Measurements from ENCODE around the gene SAMD13.

Gene SAMD13

DNA sequence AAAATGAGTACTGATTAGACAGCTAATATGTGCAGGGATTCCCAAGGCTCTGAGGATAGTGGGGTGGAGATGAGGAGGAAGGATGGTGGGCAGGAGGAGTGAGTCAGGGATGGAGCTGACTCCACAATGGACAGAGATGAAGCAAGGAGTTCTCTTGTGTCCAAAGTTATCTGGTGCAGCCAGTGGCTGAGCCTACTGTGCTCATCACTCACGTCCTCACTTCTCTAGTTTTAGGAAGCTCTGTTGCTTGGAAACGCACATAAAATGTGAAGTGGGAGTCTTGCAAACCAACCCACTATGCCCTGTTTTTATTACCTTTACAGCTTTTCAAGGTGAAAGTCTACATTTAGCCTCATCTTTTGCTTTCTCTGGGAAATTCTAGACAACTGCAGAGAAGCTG, 36.5 kb upstream of the SAMD13 start:
- DNase-seq (ENCODE audit: insufficient read length, low spot score) (no peak), FAIRE-seq (no peak)
- TF ChIP-seq TAF1 (IDR thresholded peaks at IDR 0.05; ENCODE audit: low read depth, low read length) (no peak), POLR2A (IDR thresholded peaks at IDR 0.05; ENCODE audit: low read depth, low read length) (no peak), POLR2AphosphoS5 (IDR thresholded peaks at IDR 0.05; ENCODE audit: low read depth, low read length) (no peak), SPI1 (IDR thresholded peaks at IDR 0.05; ENCODE audit: low read depth, low read length) (no peak), POU2F2 (IDR thresholded peaks at IDR 0.05; ENCODE audit: low read depth, low read length) (no peak), PAX5 (IDR thresholded peaks at IDR 0.05; ENCODE audit: insufficient read depth, low read length, severe bottlenecking) (no peak)

GRCh38 chr1:84265867-84266266, 35.6 kb upstream of the SAMD13 start:
- no peak for FAIRE-seq
- DNase-seq (ENCODE audit: insufficient read length, low spot score): no peak
- no peak for TF ChIP-seq POU2F2 (IDR thresholded peaks at IDR 0.05; ENCODE audit: low read depth, low read length)

DNA sequence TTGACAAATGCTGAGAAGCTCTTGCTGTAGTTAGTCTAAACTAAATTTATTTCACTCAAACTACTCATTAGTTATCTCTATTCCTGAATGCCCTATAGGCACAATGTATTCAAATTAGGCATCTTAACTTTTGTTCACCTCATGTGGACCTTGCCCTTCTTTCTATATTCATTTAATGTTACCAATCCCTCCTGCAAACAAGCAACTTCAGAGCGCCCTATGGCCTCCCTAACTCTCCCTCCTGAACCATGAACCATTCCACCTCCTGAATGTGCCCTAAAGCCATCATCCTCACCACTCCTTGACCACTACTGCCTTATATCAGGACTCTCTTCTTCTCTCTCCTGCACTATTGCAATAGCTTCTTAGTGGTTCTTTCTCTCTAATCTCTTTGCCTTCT, 34.8 kb upstream of the SAMD13 start:
- no peak for TF ChIP-seq POU2F2 (IDR thresholded peaks at IDR 0.05; ENCODE audit: low read depth, low read length)
- no peak for TF ChIP-seq TAF1 (IDR thresholded peaks at IDR 0.05; ENCODE audit: low read depth, low read length)
- TF ChIP-seq PAX5 (IDR thresholded peaks at IDR 0.05; ENCODE audit: insufficient read depth, low read length, severe bottlenecking): no peak
- TF ChIP-seq POLR2AphosphoS5 (IDR thresholded peaks at IDR 0.05; ENCODE audit: low read depth, low read length): no peak
- no peak for TF ChIP-seq POLR2A (IDR thresholded peaks at IDR 0.05; ENCODE audit: low read depth, low read length)
- no peak for TF ChIP-seq SPI1 (IDR thresholded peaks at IDR 0.05; ENCODE audit: low read depth, low read length)
- DNase-seq (ENCODE audit: insufficient read length, low spot score): no peak
- no peak for FAIRE-seq

DNA sequence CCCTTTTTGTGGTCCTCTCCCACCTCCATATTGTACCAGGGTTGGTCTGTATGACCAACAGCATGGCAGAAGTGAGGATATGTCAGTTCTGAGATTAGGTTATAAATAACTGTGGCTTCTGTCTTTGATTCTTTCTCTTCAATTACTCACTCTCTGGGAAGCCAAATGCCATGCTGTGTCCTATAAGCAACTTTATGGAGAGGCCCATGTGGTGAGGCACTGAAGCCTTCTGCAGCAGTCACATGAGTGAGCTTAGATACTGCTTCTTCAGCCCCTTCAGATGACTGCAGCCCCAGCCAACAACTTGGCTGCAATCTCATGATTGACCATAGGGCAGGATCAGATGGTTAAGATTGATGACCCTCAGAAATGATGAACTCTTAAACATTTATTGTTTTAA, 34.0 kb upstream of the SAMD13 start:
- no peak for FAIRE-seq
- TF ChIP-seq POLR2A (IDR thresholded peaks at IDR 0.05; ENCODE audit: low read depth, low read length) (no peak), SPI1 (IDR thresholded peaks at IDR 0.05; ENCODE audit: low read depth, low read length) (no peak), POU2F2 (IDR thresholded peaks at IDR 0.05; ENCODE audit: low read depth, low read length) (no peak), TAF1 (IDR thresholded peaks at IDR 0.05; ENCODE audit: low read depth, low read length) (no peak), POLR2AphosphoS5 (IDR thresholded peaks at IDR 0.05; ENCODE audit: low read depth, low read length) (no peak)
- no peak for DNase-seq (ENCODE audit: insufficient read length, low spot score)

- no peak for DNase-seq (ENCODE audit: insufficient read length, low spot score)
- no peak for FAIRE-seq
- TF ChIP-seq POLR2A (IDR thresholded peaks at IDR 0.05; ENCODE audit: low read depth, low read length) (no peak), PAX5 (IDR thresholded peaks at IDR 0.05; ENCODE audit: insufficient read depth, low read length, severe bottlenecking) (no peak)
Observed at GRCh38 chr1:84268346-84268745, 33.2 kb upstream of the SAMD13 start.

DNA sequence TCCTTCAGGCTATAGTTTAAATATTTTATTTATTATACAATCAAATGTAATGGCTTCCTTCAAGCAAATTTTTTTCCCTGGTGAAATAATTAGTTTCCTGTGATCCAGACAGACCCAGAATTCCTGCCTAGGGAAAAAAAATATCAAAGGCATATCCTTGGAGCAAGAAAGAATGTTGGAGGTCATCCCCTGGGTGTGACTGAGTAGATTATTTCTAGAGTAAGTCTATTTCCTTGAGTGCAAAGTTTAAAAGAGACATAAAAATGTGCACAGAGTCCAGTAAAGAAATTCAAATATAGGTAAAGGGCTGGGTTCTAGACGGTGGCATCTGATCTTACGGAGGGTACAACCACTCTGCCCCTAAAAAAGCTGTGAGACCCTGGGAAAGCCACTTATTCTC, 32.2 kb upstream of the SAMD13 start:
- no peak for DNase-seq (ENCODE audit: insufficient read length, low spot score)
- no peak for TF ChIP-seq POLR2A (IDR thresholded peaks at IDR 0.05; ENCODE audit: low read depth, low read length)
- no peak for TF ChIP-seq POLR2AphosphoS5 (IDR thresholded peaks at IDR 0.05; ENCODE audit: low read depth, low read length)
- TF ChIP-seq POU2F2 (IDR thresholded peaks at IDR 0.05; ENCODE audit: low read depth, low read length): no peak
- FAIRE-seq: no peak

DNA sequence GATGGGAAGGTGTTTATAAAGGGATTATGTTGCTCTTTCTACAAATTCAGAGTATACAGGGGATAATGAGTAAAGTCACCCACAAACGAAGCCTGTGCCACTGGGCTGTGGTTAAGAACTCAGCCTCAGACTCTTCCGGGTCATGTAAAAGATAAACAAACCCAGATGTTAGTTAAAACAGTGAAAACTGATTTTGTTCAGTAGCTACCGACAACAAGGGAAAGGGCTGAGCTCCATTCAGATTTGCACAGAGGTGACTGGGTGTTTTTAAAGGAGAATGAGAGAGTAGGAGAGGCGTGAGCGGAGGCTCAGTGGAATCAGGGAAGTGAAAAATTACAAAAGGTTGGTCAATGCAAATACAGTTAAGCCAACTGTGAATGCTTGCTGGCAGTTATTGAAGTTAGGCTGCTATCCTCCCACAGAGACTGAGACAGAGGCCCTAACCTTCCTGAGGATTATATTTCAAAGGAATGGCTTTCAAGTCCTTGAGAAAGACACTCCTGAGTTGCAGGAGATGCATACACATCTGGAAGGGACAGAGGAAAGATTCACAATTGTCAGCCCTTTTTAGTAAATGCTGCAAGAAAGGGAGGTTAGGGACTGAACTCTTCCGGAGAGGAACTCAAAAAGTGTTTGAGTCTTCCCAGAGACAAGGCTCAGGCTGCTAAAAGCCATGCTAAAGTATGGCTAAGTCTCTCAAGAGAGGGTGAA, 29.9 kb upstream of the SAMD13 start:
- FAIRE-seq (peak; percentile 96), DNase-seq (ENCODE audit: insufficient read length, low spot score) (peak; percentile 26)
- TF ChIP-seq TAF1 (IDR thresholded peaks at IDR 0.05; ENCODE audit: low read depth, low read length): no peak
- TF ChIP-seq POLR2A (IDR thresholded peaks at IDR 0.05; ENCODE audit: low read depth, low read length): no peak; the same call in 1 of the 2 replicates
- peak; percentile 88 for TF ChIP-seq SPI1 (IDR thresholded peaks at IDR 0.05; ENCODE audit: low read depth, low read length)
- peak; percentile 88; the same call in 1 of the 2 replicates for TF ChIP-seq POU2F2 (IDR thresholded peaks at IDR 0.05; ENCODE audit: low read depth, low read length)

DNA sequence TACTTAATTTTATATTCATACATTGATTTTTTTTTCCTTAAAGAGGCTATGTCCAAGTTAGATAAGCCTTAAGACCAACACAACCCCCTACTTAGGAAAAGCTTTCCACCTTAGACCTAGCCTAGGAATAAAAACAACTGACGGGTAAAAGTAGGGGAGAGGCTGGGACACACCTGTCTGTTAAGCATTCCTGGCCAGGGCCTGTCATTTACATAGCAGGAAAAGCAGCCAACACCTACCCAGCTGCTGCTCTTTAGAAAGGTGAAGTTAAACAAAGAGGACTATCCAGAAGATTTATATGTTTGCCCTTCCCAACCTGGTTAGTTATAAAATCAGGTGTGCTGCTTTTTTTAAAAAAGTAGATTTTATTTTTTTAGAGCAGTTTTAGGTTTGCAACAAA, 29.1 kb upstream of the SAMD13 start:
- TF ChIP-seq POU2F2 (IDR thresholded peaks at IDR 0.05; ENCODE audit: low read depth, low read length): no peak
- TF ChIP-seq TAF1 (IDR thresholded peaks at IDR 0.05; ENCODE audit: low read depth, low read length): no peak
- TF ChIP-seq POLR2AphosphoS5 (IDR thresholded peaks at IDR 0.05; ENCODE audit: low read depth, low read length): no peak
- no peak for TF ChIP-seq SPI1 (IDR thresholded peaks at IDR 0.05; ENCODE audit: low read depth, low read length)
- FAIRE-seq: no peak
- DNase-seq (ENCODE audit: insufficient read length, low spot score): no peak

DNA sequence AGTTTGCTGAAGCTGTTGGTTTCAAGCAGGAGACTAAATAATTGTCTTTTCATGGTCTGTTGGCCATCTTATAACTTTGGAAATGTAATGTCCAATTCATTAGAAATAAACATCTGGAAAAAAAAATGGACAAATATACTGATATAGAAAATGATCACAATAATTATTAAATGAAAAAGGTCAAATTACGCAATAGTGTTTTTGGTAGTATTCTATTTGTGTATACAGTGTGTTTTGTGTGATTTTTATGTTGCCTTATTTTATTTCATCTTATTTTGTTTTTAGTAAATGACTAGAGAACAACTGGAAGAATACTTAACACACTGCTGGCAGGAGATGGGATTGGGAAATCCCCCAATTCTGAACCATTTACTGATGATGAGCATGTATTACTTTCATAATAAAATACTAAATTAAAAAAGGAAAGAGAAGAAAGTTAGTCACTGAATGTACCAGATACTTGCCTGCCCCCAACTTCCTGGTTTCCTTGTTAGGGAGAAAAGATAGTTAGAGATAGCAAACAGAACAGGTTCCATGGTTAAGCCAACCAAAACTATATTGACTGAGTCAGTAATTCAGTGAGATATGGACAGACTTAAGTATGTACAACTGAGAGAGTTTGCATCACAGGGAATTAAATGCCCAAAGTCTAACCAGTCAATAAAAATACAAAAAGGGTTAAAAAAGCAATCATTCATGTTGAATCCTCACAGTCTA, 24.0 kb upstream of the SAMD13 start:
- TF ChIP-seq SPI1 (IDR thresholded peaks at IDR 0.05; ENCODE audit: low read depth, low read length) (no peak), POLR2AphosphoS5 (IDR thresholded peaks at IDR 0.05; ENCODE audit: low read depth, low read length) (no peak), POLR2A (IDR thresholded peaks at IDR 0.05; ENCODE audit: low read depth, low read length) (no peak), TAF1 (IDR thresholded peaks at IDR 0.05; ENCODE audit: low read depth, low read length) (no peak)
- no peak for DNase-seq (ENCODE audit: insufficient read length, low spot score)
- no peak for FAIRE-seq

GRCh38 chr1:84278905-84279304, 22.6 kb upstream of the SAMD13 start:
- FAIRE-seq: no peak
- TF ChIP-seq POLR2A (IDR thresholded peaks at IDR 0.05; ENCODE audit: low read depth, low read length) (no peak), PAX5 (IDR thresholded peaks at IDR 0.05; ENCODE audit: insufficient read depth, low read length, severe bottlenecking) (no peak), POLR2AphosphoS5 (IDR thresholded peaks at IDR 0.05; ENCODE audit: low read depth, low read length) (no peak), POU2F2 (IDR thresholded peaks at IDR 0.05; ENCODE audit: low read depth, low read length) (no peak), TAF1 (IDR thresholded peaks at IDR 0.05; ENCODE audit: low read depth, low read length) (no peak), SPI1 (IDR thresholded peaks at IDR 0.05; ENCODE audit: low read depth, low read length) (no peak)
- DNase-seq (ENCODE audit: insufficient read length, low spot score): no peak
